A549 (cell line): ENCODE data around the gene ITGB2.

Source experiments
- CTCF ChIP-seq: fragments of >200 bp; sonication (Bioruptor Twin); formaldehyde crosslinking; IDR thresholded peaks from 3 replicates; pipeline ENCODE4 v1.5.1; 2016
- EP300 ChIP-seq, 2 experiments: fragments of >200 bp; sonication (Bioruptor Twin); formaldehyde crosslinking; IDR thresholded peaks; 2 replicates in 1 of 2; 3 replicates in 1 of 2; pipeline ENCODE4 v1.6.1; 2016 to 2017

- TF ChIP-seq CTCF (no peak), EP300 (IDR thresholded peaks at IDR 0.05) (no peak)
Measured at GRCh38 chr21:44948426-44949120, 27.9 kb upstream of the ITGB2 start.
